K562 (cell line): Measurements from ENCODE around the gene BAIAP2. TPM values are rescaled to one million over a fixed set of nuclear protein-coding genes. Genes with fewer than 3 reads are reported as not detected.

ENCODE experiments used
- CHD2 ChIP-seq: IDR thresholded peaks from 2 replicates; pipeline ENCODE4 v1.6.1; 2011; ENCODE audit warnings: low read depth, low read length
- DLX4 ChIP-seq: fragments of 250-450 bp; sonication (Bioruptor Pico); IDR thresholded peaks from 2 replicates; pipeline ENCODE4 v1.6.1; 2021; ENCODE audit warnings: mild to moderate bottlenecking
- FOSL1 ChIP-seq: fragments of 200-800 bp; sonication (Bioruptor generic); conservative IDR thresholded peaks from 2 replicates; pipeline ENCODE4 v1.6.1; 2016; ENCODE audit warnings: missing genetic modification characterization, missing compliant biosample characterization
- FUS ChIP-seq: fragments of 200-400 bp; formaldehyde crosslinking; optimal IDR thresholded peaks from 2 replicates; pipeline ENCODE3; 2017; ENCODE audit warnings: low read depth, low read length
- GTF2F1 ChIP-seq: IDR thresholded peaks from 2 replicates; pipeline ENCODE4 v1.6.1; 2011; ENCODE audit warnings: low read depth, low read length, improper control_type of control experiment
- MAX ChIP-seq: sonication (generic); formaldehyde crosslinking; IDR thresholded peaks from 2 replicates; pipeline ENCODE4 v1.9.0; 2022; ENCODE audit warnings: mild to moderate bottlenecking, missing genetic modification reagents
- MEF2D ChIP-seq: conservative IDR thresholded peaks from 2 replicates; pipeline ENCODE4 v1.6.1; 2016; ENCODE audit warnings: low read depth, missing genetic modification characterization, missing compliant biosample characterization
- NFIC ChIP-seq: fragments of 450-650 bp; IDR thresholded peaks from 2 replicates; pipeline ENCODE4 v1.6.1; 2017; ENCODE audit warnings: mild to moderate bottlenecking, inconsistent platforms
- POLR2G ChIP-seq: fragments of 200-400 bp; formaldehyde crosslinking; IDR thresholded peaks from 2 replicates; pipeline ENCODE4 v1.6.1; 2017; ENCODE audit warnings: low read depth, mild to moderate bottlenecking, antibody characterized with exemption, low read length, moderate library complexity
- PRMT5 ChIP-seq: sonication (generic); formaldehyde crosslinking; IDR thresholded peaks from 2 replicates; pipeline ENCODE4 v1.5.0; 2020; ENCODE audit warnings: missing genetic modification reagents
- RBM14 ChIP-seq: fragments of 200-400 bp; formaldehyde crosslinking; IDR thresholded peaks from 2 replicates; pipeline ENCODE4 v1.6.1; 2018; ENCODE audit warnings: low read depth, mild to moderate bottlenecking, low read length, moderate library complexity, borderline replicate concordance; ENCODE audit not compliant: insufficient read depth
- RREB1 ChIP-seq: fragments of 250-450 bp; sonication (Bioruptor Pico); IDR thresholded peaks from 2 replicates; pipeline ENCODE4 v1.4.0; 2020
- STAG1 ChIP-seq: sonication (generic); formaldehyde crosslinking; IDR thresholded peaks from 2 replicates; pipeline ENCODE4 v1.5.0; 2020; ENCODE audit warnings: missing genetic modification reagents, borderline replicate concordance
- TEAD1 ChIP-seq, 2 experiments: fragments of 450-650 bp in 1 of 2; sonication (generic) in 1 of 2; formaldehyde crosslinking; IDR thresholded peaks; 2 replicates each; pipeline versions ENCODE4 v1.4.0 to v1.8.0; 2020 to 2022; ENCODE audit warnings: mild to moderate bottlenecking in 2 of 2, missing genetic modification reagents in 1 of 2
- YY1 ChIP-seq, 3 experiments: IDR thresholded peaks; 2 replicates each; pipeline ENCODE4 v1.6.1; 2011; ENCODE audit warnings: low read length in 2 of 3, mild to moderate bottlenecking in 2 of 3, moderate library complexity in 2 of 3, borderline replicate concordance in 1 of 3, control low read depth in 1 of 3, low read depth in 1 of 3; ENCODE audit not compliant: insufficient read depth in 3 of 3, insufficient replicate concordance in 2 of 3, control insufficient read depth in 1 of 3, insufficient read length in 1 of 3; ENCODE audit errors: extremely low read depth in 1 of 3
- ZNF121 ChIP-seq: sonication (generic); formaldehyde crosslinking; conservative IDR thresholded peaks from 2 replicates; pipeline ENCODE4 v1.8.0; 2022; ENCODE audit warnings: missing genetic modification reagents
- ZNF512 ChIP-seq: IDR thresholded peaks from 2 replicates; pipeline ENCODE4 v1.6.1; 2016; ENCODE audit warnings: missing genetic modification characterization, missing compliant biosample characterization
- ZNF766 ChIP-seq: fragments of 200-800 bp; sonication (Bioruptor generic); conservative IDR thresholded peaks from 2 replicates; pipeline ENCODE4 v1.6.1; 2016; ENCODE audit warnings: missing genetic modification characterization, missing compliant biosample characterization
- polyA plus RNA-seq, 8 experiments: library from polyadenylated mRNA; depleted of rRNA in 4 of 8; stranded (reverse) in 5 of 8; unstranded in 3 of 8; fragments of >200 nt; fragmentation: Nextera tagmentation in 2 of 8; fragmentation: Illumina TruSeq in 1 of 8; extraction: Ambion mirVana in 2 of 8; extraction: Trizol in 1 of 8; gene quantifications; 2 replicates each; pipeline versions ENCODE4 v1.2.1 to v1.2.3, GENCODE V29; 2011 to 2014; ENCODE audit warnings: inconsistent platforms in 1 of 8, missing spikeins in 1 of 8
- total RNA-seq, 7 experiments: library from RNA; depleted of rRNA in 6 of 7; stranded (reverse); fragments of >200 nt in 6 of 7; fragmentation: Illumina TruSeq in 2 of 7; extraction: Trizol in 2 of 7; gene quantifications; 2 replicates each; pipeline versions ENCODE4 v1.2.1 to v1.2.3, GENCODE V29; 2011 to 2021; ENCODE audit warnings: low replicate concordance in 1 of 7

Gene BAIAP2
- total and polyA plus RNA-seq, 9 of the 15 experiments (the other 6 are each of a cell fraction or from before 2014, with no cell fraction given) = 2.3 to 51.6 (median 18.4) TPM

- TF ChIP-seq CHD2 = no peak
- TF ChIP-seq NFIC = peak; percentile 87
- peak in 1 of 2 experiments; percentile 24; a peak in 1 of 4 replicates for TF ChIP-seq TEAD1 (CRISPR knock-in tag; IDR thresholded peaks at IDR 0.05)
- no peak for TF ChIP-seq DLX4 (CRISPR knock-in tag)
- TF ChIP-seq FUS = no peak
- no peak for TF ChIP-seq FOSL1 (tag)
- TF ChIP-seq MAX (CRISPR knock-in tag) = peak; percentile 56; the same call in 1 of the 2 replicates
- peak; percentile 49; the same call in 1 of the 2 replicates for TF ChIP-seq STAG1 (CRISPR knock-in tag)
- no peak for TF ChIP-seq MEF2D (tag)
- TF ChIP-seq PRMT5 (CRISPR knock-in tag) = no peak
- no peak for TF ChIP-seq GTF2F1
- 0 out of 2 replicates have a peak, but pooled peaks have one; percentile 10 for TF ChIP-seq RREB1 (CRISPR knock-in tag)
- TF ChIP-seq YY1 (IDR thresholded peaks at IDR 0.05; ENCODE audit: borderline replicate concordance in 1 of 3, control insufficient read depth in 1 of 3, extremely low read depth in 1 of 3, insufficient read depth in 3 of 3, insufficient read length in 1 of 3, insufficient replicate concordance in 2 of 3, low read depth in 1 of 3, low read length in 2 of 3) = peak in 1 of 3 experiments; percentile 10
- TF ChIP-seq ZNF766 = 0 out of 2 replicates have a peak, but pooled peaks have one; percentile 28
- no peak for TF ChIP-seq ZNF512
- peak; percentile 46; the same call in 1 of the 2 replicates for TF ChIP-seq POLR2G
- TF ChIP-seq ZNF121 (CRISPR knock-in tag) = peak; percentile 65
- TF ChIP-seq RBM14 = no peak
Measured at GRCh38 chr17:81142301-81143199, 107.6 kb downstream of the BAIAP2 start (continued).
